PFSK-1 (cell line): ENCODE data around the gene TMEM221.

ENCODE experiments used
- FOXP2 ChIP-seq: optimal IDR thresholded peaks from 2 replicates; pipeline ENCODE3; 2011; ENCODE audit warnings: borderline replicate concordance, control low read depth, inconsistent platforms; ENCODE audit not compliant: insufficient read depth; ENCODE audit errors: extremely low read length, extremely low read depth
- POLR2AphosphoS5 ChIP-seq: IDR thresholded peaks from 2 replicates; pipeline ENCODE4 v1.6.1; 2012; ENCODE audit warnings: low read depth, mild to moderate bottlenecking, control low read depth, low read length, moderate library complexity
- REST ChIP-seq, 2 experiments: IDR thresholded peaks; 2 replicates each; pipeline versions ENCODE4 v1.6.1 to v1.8.0; 2011 to 2012; ENCODE audit warnings: low read depth in 2 of 2, low read length in 2 of 2, control low read depth in 1 of 2, inconsistent platforms in 1 of 2, mild to moderate bottlenecking in 1 of 2, moderate library complexity in 1 of 2; ENCODE audit not compliant: insufficient read depth in 1 of 2
- SIN3A ChIP-seq: IDR thresholded peaks from 2 replicates; pipeline ENCODE4 v1.6.1; 2012; ENCODE audit warnings: mild to moderate bottlenecking, low read length, moderate library complexity, borderline replicate concordance; ENCODE audit not compliant: insufficient read depth
- TAF1 ChIP-seq: IDR thresholded peaks from 2 replicates; pipeline ENCODE4 v1.6.1; 2012; ENCODE audit warnings: low read length, control low read depth, borderline replicate concordance; ENCODE audit not compliant: insufficient read depth

TMEM221 gene

GRCh38 chr19:17466487-17466850 lies 18.0 kb upstream of the TMEM221 start:
- no peak for TF ChIP-seq TAF1
- TF ChIP-seq REST (IDR thresholded peaks at IDR 0.05; ENCODE audit: insufficient read depth in 1 of 2, low read depth in 2 of 2, low read length in 2 of 2), result no peak
- TF ChIP-seq FOXP2, result no peak
- no peak for TF ChIP-seq POLR2AphosphoS5

GRCh38 chr19:17460372-17461230 lies 12.1 kb upstream of the TMEM221 start, which contains the start of gene NXNL1:
TSS of gene NXNL1 (minus strand) at chr19:17460926. CDS start at chr19:17460869, 57 bp downstream.
- no peak for TF ChIP-seq SIN3A
- TF ChIP-seq TAF1, result no peak
- no peak for TF ChIP-seq REST (IDR thresholded peaks at IDR 0.05; ENCODE audit: insufficient read depth in 1 of 2, low read depth in 2 of 2, low read length in 2 of 2)
- no peak for TF ChIP-seq FOXP2
- TF ChIP-seq POLR2AphosphoS5, result no peak

GRCh38 chr19:17458970-17459369 lies 10.5 kb upstream of the TMEM221 start:
- TF ChIP-seq SIN3A (no peak), TAF1 (no peak), REST (IDR thresholded peaks at IDR 0.05; ENCODE audit: insufficient read depth in 1 of 2, low read depth in 2 of 2, low read length in 2 of 2) (no peak), POLR2AphosphoS5 (no peak), FOXP2 (no peak)

- TF ChIP-seq FOXP2, result no peak
- TF ChIP-seq POLR2AphosphoS5, result no peak
- TF ChIP-seq REST (IDR thresholded peaks at IDR 0.05; ENCODE audit: insufficient read depth in 1 of 2, low read depth in 2 of 2, low read length in 2 of 2), result no peak
- no peak for TF ChIP-seq TAF1
- no peak for TF ChIP-seq SIN3A
These were observed 9.1 kb upstream of the TMEM221 start for GRCh38 chr19:17457616-17458015.

- TF ChIP-seq SIN3A, result no peak
- TF ChIP-seq POLR2AphosphoS5, result no peak
- no peak for TF ChIP-seq REST (IDR thresholded peaks at IDR 0.05; ENCODE audit: insufficient read depth in 1 of 2, low read depth in 2 of 2, low read length in 2 of 2)
- no peak for TF ChIP-seq FOXP2
These were observed 7.7 kb upstream of the TMEM221 start for GRCh38 chr19:17456127-17456526.
